ENCODE data around the gene RTP2.

Gene RTP2

GRCh38 chr3:187738331-187739093, 36.2 kb upstream of the RTP2 start:
- DNase-seq = peak; percentile 89

GRCh38 chr3:187738071-187738330, 35.6 kb upstream of the RTP2 start:
- DNase-seq = no peak

- DNase-seq = peak; percentile 70
These were observed 35.2 kb upstream of the RTP2 start for GRCh38 chr3:187737368-187738070.

- DNase-seq = no peak
These were observed 34.6 kb upstream of the RTP2 start for GRCh38 chr3:187737006-187737367.

- peak; percentile 58 for DNase-seq
These were observed 34.1 kb upstream of the RTP2 start for GRCh38 chr3:187736418-187736871.

DNA sequence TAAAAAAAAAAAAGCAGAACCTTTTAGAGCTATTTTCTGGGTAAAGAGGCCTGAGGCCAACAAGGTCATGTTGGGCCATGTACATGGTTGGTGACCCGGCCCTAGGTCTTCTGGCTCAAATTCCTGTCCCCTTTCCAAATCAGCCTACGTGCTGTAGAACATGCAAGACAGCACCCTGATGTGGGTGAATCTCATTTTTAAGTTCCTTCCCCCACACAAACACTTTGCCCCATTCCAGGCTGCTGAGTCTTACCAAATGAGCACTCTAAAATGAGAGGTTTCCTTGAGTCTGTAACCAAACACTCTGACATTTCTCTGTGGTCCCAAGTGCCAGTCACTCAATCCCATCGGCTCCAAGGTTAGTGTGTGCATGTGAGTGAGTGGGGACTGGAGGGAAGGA, 33.5 kb upstream of the RTP2 start:
- DNase-seq = no peak

DNA sequence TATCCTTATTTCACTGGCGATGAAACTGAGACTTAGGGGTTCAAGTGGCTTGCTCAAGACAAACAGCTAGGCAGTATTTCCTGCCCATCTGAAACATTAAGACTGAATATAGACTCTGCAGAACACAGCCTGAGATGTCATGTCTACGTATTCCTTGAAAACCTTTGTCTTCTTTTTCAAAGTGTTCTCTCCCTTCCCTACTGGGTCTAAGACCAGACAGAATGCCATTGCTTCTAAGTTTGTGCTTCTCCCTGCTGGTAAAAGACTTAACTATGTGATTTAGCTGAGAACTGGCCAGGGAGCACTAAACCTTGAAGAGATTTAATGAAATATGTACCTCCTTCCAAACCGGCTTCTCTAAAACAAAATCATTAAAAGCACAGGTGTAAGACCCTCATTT, 33.0 kb upstream of the RTP2 start:
- DNase-seq = no peak

DNA sequence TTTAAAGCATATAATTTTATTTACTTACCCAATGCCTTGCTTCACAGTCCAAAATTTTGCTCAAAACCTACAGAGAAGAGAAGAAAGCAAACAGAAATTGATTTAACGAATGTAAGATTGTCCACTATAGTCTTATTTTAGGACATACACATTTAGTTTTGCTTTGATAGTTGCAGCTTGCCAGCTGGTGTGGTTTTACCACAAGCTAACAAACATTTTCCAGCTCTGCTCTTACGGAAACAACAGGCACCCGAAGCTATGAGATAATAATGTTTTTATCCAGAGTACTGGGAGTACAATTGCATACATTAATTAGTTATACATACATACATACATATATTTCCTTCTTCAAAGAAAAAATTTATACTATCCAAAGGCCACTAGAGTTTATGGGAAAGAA, 32.5 kb upstream of the RTP2 start:
- DNase-seq = no peak

DNA sequence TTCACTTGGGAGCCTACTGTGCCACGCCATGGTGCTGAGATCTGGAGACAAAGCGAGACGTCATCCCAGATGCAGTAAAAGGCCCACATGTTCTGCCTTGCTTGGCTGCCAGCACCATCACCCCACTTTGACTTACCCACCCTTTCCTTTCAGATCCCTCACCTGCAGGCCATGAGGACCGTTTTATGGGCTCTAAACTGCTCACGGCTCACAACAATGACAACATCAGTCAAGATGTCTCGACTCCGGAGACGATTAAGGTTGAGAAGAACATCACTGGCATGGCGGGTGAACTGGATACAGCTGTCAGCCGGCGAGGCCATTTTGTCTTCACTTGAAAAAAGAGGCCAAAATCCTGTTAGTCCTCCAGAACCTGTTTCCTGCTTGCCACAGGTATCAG, 31.0 kb upstream of the RTP2 start:
- DNase-seq = no peak

DNA sequence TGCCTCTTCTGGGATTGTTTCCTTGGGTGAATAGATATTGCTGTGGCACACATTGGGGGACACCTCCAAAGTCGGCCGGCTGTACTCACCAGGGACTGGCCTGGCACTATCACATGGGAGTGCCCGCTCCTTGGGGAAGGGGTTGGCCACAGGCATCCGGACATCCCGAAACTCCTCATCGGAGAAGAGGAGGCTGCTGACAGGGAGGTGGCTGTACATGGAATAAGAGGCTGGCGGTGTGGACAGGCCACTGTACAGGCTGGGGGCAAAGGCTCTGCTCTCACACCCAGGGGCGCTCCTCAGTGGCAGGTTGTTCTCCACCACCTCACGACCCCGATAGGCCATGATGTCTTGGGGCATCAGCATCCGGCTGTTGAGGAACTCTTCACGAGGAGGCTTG, 27.2 kb upstream of the RTP2 start:
- DNase-seq = no peak

DNA sequence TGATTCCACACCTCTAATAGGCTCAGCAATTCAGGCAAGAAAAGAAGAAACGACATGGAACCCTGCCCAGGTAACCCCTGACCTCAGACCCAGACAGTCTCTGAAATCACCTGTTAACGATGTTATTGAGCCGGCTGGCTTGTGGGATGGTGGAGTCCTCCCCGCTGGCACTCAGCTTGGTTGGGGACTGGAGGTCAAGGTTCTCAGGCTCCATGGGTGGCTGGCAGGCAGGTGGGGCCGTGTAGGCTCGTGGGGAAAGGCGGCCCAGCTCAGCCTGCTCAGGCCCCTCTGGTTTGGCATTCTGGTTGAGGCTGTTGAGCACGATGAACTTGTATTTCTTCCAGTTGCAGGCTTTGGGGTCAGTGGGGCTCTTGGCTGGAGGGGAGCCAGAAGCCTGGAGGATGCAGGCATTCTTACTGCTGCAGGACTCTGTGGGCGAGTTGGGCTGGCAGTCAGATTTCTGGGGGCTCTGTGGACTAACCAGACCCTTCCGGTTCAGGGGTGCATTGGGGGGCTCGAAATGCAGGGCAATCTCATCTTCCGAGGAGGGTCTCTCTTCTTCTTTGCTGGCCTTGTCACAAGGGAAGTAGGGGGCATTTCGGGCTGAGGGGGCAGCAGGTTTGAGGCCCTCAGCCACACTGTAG, 26.7 kb upstream of the RTP2 start:
- no peak for DNase-seq

DNA sequence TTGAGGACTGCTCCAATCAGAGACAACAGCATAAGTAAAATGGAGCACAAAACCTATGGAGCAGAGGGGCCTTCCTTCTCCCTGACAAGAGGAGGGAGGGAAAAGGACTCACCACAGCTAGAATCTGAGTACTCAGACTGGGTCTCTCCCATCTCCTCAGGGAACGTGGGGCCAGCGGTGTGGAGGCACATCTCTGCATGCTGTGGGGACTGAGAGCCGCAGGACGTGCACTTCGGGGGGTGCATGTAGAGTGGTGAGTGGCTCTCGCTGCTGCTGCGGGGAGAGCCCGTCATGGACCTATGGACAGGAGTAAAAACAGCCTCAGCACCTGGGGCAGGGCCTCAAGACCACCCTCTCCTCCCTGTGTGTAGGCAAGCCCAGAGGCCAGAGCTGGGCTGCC, 25.9 kb upstream of the RTP2 start:
- DNase-seq = no peak

GRCh38 chr3:187726564-187726963, 24.2 kb upstream of the RTP2 start:
- no peak for DNase-seq

- DNase-seq = no peak
These were observed 23.5 kb upstream of the RTP2 start for GRCh38 chr3:187725653-187726370.

- DNase-seq = no peak
These were observed 22.9 kb upstream of the RTP2 start for GRCh38 chr3:187725224-187725623.

GRCh38 chr3:187722206-187722612, 19.9 kb upstream of the RTP2 start:
- no peak for DNase-seq

GRCh38 chr3:187721055-187721454, 18.7 kb upstream of the RTP2 start:
- DNase-seq = no peak

DNA sequence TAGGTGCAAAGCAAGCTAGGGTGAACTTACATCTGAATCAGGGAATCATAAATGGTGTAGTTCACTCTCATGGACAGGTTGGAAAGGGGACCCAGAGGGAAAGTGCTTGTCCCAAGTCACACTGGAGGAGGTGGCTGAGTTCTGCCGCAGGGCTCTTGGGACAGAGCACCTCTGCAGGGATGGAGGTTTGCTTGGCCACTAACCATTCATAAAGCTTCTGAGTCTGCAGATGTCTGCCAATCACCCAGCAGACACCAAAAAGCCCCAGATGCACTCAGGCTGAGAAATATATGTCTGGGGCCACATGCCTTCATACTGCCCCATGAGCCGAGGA, 17.9 kb upstream of the RTP2 start:
- DNase-seq = no peak

DNA sequence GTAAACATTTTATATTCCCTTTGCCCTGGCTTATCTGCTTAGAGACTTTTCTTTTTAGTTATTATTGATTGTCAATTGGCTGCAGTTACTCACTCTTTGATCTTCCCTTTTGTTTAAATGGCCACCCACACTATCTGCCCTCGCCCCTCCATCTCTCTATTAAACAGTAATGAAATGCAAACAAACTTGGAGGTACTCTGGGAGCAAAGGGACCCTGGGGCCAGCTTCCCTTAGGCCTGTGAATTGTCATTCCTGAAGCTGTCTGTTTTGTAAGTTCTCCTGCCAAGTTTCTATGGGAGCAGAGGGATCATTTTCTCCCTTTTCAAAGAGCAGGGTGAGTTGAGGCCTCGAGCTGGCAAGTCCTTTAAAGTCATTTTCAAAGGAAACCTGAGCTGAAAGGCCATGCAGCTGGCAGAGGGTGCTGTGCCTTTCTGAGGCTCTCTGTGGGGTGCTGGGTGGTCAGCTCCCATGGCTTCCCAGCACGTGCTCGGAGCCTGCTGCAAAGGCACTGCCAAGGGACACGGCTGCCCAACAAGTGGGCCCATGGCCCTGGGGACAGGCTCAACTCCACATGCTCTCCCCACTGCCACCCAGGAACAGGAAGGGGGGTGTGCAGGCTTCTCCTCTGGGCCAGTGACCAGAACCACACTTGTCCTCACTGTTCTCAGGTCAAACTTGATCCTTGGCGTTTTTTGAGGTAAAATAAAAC, 17.4 kb upstream of the RTP2 start:
- no peak for DNase-seq

DNA sequence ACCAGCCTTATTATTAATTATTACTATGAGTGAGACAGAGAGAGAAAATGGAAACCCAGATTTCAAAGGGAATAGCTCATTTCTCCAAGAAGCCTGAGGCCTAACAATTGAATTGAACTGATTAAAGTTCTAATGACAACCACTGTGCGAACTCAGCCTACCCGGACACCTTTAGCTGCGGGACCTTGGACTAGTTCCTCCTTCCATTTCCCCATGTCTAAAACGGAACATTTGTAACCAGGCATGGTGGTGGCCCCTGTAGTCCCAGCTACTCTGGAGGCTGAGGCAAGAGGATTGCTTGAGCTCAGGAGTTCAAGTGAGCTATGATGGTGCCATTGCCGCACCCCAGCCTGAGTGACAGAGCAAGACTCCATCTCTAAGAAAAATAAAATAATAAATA, 16.4 kb upstream of the RTP2 start:
- no peak for DNase-seq

- DNase-seq = no peak
These were observed 15.2 kb upstream of the RTP2 start for GRCh38 chr3:187717572-187717971.

DNA sequence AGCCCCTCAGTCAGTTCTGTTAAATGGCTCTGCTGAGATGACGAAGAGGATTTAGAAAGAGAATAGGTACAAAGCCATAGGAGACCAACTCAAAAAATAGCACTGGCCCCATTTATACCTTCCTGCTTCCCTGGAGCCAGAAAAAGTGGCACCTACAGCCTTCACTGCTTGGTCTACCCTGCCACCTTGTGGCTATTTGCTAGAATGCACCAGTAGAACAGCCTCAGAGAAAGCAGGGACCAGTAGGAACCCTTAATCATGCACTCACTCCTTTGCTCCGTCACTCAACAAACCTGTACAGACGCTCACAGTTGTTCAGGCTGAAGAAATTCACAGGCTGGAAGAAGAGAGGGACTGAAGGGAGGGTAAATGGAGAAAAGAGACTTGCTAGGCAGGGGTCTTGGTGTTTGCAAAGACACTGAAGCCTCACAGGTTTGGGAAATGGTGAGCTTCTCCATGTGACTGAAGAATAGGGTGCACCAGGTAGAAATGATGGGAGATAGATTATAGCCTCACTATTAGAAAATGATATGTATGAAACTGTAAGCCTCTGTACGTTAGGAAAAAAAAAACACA, 12.1 kb upstream of the RTP2 start:
- peak; percentile 85 for DNase-seq

DNA sequence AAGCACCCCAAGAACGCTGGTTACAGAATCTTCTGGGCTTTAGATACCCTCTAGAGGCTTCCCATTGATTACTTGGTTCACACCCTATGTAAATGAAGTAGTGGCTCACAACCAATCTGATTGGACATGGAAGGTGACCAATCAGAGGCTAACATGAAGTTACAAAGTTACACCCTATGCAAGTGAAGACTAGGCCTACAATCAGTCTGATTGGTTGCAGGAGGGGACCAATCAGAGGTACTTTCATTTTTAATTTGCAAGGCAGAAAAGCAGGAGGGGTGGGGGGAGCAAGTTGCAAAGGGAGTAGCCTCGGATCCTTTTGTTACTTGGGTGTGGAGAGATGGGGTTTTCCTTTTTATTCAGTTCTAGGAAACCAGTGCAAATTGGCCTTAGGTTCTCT, 11.1 kb upstream of the RTP2 start:
- DNase-seq = peak; percentile 42
